Measurements from ENCODE around the gene SMCO2.

DNA sequence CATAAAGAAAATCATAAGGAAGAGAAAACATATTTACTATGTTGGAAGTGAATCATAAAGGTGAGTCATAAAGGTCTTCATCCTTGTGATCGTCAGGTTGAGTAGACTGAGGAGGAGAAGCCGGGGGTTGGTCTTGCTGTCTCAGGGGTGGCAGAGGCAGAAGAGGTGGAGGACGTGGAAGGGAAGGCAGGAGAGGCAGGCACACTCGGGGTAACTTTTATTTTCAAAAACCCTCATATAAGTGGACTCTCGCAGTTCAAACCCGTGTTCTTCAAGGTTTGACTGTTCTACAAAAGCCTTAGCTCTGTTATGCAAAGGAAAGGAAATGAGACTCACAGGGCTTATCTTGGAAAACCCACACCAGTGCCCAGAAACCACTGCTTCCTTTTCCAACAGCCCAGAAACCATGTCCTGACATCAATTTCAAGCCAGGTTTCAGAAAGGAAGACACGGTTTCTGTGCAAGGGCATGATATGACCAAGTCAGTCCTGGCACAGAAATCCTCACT lies 14.0 kb downstream of the SMCO2 start:
- TF ChIP-seq CTCF (IDR thresholded peaks at IDR 0.05) (no peak), POLR2AphosphoS5 (IDR thresholded peaks at IDR 0.05; ENCODE audit: low read depth, low read length) (no peak), SIN3A (IDR thresholded peaks at IDR 0.05; ENCODE audit: borderline replicate concordance, insufficient read depth, low read depth, low read length) (no peak), REST (IDR thresholded peaks at IDR 0.05; ENCODE audit: insufficient read depth in 1 of 2, low read depth in 2 of 2, low read length in 1 of 2) (no peak), TCF7L2 (IDR thresholded peaks at IDR 0.05; ENCODE audit: low read depth, low read length) (no peak)

Data from Panc1 (cell line).